Measurements from ENCODE around the gene KRTAP4-9. TPM values are rescaled to one million over a fixed set of nuclear protein-coding genes. Genes with fewer than 3 reads are reported as not detected.
"Not testable (repeated sequence)": the region's sequence is repeated elsewhere in the genome, so short reads cannot be mapped to it uniquely, and the experiment has no call there.

KRTAP4-9 gene
- total and polyA plus RNA-seq, 8 donors: not detected

DNA sequence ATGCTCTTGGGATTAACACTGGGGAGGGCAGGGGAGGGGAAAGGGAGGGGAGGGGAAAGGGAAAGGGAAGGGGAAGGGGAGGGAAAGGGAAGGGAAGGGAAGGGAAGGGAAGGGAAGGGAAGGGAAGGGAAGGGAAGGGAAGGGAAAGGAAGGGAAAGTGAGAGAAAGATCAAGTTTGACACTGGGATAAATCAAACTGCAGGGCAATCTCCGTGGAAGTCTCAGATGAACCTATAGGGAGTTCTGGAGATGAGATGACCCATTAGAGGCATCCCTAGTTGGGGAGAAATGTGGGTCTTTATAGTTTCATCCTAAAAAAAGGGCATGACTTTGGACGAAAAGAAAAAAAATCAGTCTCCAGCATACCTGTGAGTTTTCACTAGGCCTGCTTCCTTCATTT is 16.6 kb downstream of the KRTAP4-9 start:
- no peaks in the 10 kb centered on the region for H3K9me3 ChIP-seq
- no peaks in the 10 kb centered on the region for H3K4me1 ChIP-seq
- ATAC-seq (no peak), DNase-seq (no peak), FAIRE-seq (no peak)
- WGBS, 2 donors: 63 to 78% methylated on average over 2 of the region's 2 CpGs
- H3K36me3 ChIP-seq: no peaks in the 10 kb centered on the region
- intact Hi-C loops (cut with DNase I): no loop called here
- no peak overlapping the region for H3K4me3 ChIP-seq
- no peak overlapping the region for H3K27ac ChIP-seq
- peaks cover 0 to 6% (median 0%) of the 10 kb centered on the region in 4 donors for H3K27me3 ChIP-seq
- TF ChIP-seq, protein P1, sequence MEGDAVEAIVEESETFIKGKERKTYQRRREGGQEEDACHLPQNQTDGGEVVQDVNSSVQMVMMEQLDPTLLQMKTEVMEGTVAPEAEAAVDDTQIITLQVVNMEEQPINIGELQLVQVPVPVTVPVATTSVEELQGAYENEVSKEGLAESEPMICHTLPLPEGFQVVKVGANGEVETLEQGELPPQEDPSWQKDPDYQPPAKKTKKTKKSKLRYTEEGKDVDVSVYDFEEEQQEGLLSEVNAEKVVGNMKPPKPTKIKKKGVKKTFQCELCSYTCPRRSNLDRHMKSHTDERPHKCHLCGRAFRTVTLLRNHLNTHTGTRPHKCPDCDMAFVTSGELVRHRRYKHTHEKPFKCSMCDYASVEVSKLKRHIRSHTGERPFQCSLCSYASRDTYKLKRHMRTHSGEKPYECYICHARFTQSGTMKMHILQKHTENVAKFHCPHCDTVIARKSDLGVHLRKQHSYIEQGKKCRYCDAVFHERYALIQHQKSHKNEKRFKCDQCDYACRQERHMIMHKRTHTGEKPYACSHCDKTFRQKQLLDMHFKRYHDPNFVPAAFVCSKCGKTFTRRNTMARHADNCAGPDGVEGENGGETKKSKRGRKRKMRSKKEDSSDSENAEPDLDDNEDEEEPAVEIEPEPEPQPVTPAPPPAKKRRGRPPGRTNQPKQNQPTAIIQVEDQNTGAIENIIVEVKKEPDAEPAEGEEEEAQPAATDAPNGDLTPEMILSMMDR (IDR thresholded peaks at IDR 0.05): no peak

DNA sequence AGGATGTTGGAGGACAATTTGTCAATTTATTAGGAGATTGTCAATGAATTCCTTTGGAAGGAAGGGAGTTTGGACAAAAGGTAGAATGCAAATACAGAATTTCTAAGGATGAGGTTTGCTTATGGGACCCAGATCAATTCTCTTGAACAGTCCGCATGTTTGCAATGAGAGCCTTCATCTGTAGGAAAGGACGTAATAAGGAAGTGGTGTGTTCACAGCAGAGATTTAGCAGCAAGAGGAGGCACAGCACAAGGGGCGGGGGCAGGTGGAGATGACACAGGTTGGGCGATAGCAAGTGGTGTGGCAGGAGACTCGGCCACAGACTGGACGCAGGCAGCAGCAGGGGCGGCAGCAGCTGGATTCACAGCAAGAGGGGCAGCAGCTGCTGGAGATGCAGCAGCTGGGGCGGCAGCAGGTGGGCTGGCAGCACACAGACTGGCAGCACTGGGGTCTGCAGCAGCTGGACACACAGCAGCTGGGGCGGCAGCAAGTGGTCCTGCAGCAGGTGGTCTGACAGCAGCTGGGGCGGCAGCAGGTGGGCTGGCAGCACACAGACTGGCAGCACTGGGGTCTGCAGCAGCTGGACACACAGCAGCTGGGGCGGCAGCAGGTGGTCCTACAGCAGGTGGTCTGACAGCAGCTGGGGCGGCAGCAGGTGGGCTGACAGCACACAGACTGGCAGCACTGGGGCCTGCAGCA is 18.3 kb downstream of the KRTAP4-9 start:
- H3K9me3 ChIP-seq; FAIRE-seq; H3K4me1 ChIP-seq; intact Hi-C loops (cut with DNase I); H3K27ac ChIP-seq; H3K4me3 ChIP-seq; H3K36me3 ChIP-seq; H3K27me3 ChIP-seq; ATAC-seq: not testable (repeated sequence)
- DNase-seq: peak in 1 of 6 donors; percentile 20
- WGBS, 2 donors: 64 to 67% methylated on average over 6 to 12 of the region's 12 CpGs

DNA sequence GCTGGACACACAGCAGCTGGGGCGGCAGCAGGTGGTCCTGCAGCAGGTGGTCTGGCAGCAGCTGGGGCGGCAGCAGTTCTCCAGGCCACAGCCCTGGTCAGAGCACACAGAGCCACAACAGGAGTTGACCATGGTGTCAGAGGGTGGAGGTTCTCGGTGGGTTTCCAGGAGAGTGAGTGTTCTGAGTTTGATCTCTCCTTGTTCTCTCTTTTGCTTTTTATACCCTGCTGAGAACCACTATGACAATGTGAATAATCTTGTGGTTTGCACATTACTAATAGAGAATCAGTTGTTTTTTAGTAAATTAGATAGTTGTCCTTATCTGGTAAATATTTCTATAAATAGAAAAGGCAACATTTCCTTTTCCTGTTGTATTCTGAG is 18.8 kb downstream of the KRTAP4-9 start, which contains the start of gene KRTAP4-12:
Gene KRTAP4-12 (minus strand): TSS at position 192 of the 381 bp plus-strand sequence. CDS start 60 bp downstream, at position 132.
- DNase-seq; intact Hi-C loops (cut with DNase I); H3K27me3 ChIP-seq; H3K4me3 ChIP-seq; H3K36me3 ChIP-seq; FAIRE-seq; H3K27ac ChIP-seq; H3K4me1 ChIP-seq; ATAC-seq; H3K9me3 ChIP-seq: not testable (repeated sequence)
- 53 to 77% methylated on average over 3 of the region's 3 CpGs for whole genome bisulfite sequencing, 2 donors

DNA sequence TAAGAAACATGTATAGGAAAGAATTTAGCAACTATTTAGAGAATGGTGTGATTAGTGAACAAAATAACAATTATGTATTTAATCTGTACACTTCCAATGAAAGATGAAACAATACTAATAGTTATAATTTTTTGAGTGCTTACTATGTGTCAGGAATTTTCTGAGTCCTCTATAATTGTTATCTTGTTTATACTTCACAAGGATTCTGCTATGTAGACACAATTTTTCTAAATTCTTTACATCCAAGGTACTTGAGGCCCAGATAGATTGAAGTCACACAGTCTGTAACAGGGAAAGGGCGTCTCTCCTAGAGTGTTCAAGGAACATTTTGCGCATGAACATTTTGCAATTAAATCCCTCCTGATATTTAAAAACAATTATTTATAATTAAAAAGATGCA is 19.9 kb downstream of the KRTAP4-9 start:
- FAIRE-seq: no peak
- intact Hi-C loops (cut with DNase I): no loop called here
- Histone ChIP-seq H3K36me3 (no peaks in the 10 kb centered on the region), H3K9me3 (no peaks in the 10 kb centered on the region), H3K4me1 (no peaks in the 10 kb centered on the region), H3K4me3 (no peak overlapping the region), H3K27ac (no peak overlapping the region), H3K27me3 (peaks cover 0 to 7% (median 0%) of the 10 kb centered on the region in 4 donors)
- DNase-seq: no peak
- TF ChIP-seq, protein P1 (IDR thresholded peaks at IDR 0.05): no peak
- 70 to 78% methylated on average over 2 of the region's 2 CpGs for WGBS, 2 donors
- ATAC-seq: no peak

DNA sequence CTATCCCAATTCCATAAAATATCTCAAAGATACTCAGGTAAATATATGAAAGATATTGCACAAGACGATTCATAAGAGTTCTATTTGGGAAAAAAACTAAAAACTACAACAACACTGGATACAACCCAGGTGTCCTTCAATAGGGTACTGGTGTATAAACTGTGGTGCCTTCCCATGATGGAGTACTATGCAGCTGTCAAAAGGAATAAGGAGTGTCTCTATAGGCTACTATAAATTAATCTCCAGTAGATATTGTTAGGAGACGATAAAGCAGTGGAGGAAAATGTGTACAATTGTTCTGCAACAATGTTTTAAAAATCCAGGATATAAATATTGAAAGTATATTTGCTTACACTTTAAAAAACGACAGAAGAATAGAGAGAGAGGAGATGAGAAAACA is 21.2 kb downstream of the KRTAP4-9 start:
- H3K27ac ChIP-seq: no peak overlapping the region
- WGBS, 2 donors: 54 to 71% methylated on average over 3 of the region's 3 CpGs
- H3K4me3 ChIP-seq: no peak overlapping the region
- H3K9me3 ChIP-seq: no peaks in the 10 kb centered on the region
- intact Hi-C loops (cut with DNase I): no loop called here
- FAIRE-seq: no peak
- TF ChIP-seq, protein P1 (IDR thresholded peaks at IDR 0.05): no peak
- DNase-seq: no peak
- no peak for ATAC-seq
- peaks cover 0 to 7% (median 0%) of the 10 kb centered on the region in 4 donors for H3K27me3 ChIP-seq
- H3K4me1 ChIP-seq: no peaks in the 10 kb centered on the region
- no peaks in the 10 kb centered on the region for H3K36me3 ChIP-seq

DNA sequence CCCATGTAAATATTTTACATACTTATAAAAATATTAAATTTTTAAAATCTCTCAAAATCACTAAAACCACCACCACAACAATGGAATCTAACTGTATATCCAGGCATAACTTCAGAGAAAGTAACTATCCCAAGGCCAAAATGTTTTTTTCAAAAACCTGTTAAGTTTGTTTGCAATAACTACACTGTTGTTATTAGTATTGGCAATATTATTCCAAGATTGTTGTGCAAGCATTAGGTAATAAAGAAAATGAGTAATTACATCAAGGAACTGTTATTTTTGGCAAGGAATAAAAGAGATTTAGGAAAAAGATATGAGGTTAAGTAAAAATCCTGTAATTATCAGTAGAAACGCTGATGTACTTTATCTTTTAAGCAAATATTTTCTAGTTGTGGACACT is 22.2 kb downstream of the KRTAP4-9 start:
- WGBS, 2 donors: 7 to 14% methylated on average over 1 of the region's 1 CpG
- FAIRE-seq (no peak), ATAC-seq (no peak), DNase-seq (no peak)
- no peaks in the 10 kb centered on the region for H3K4me1 ChIP-seq
- intact Hi-C loops (cut with DNase I): no loop called here
- no peak overlapping the region for H3K4me3 ChIP-seq
- H3K9me3 ChIP-seq: no peaks in the 10 kb centered on the region
- TF ChIP-seq, protein P1 (IDR thresholded peaks at IDR 0.05): no peak
- no peak overlapping the region for H3K27ac ChIP-seq
- peaks cover 0 to 7% (median 2%) of the 10 kb centered on the region in 4 donors for H3K27me3 ChIP-seq
- no peaks in the 10 kb centered on the region for H3K36me3 ChIP-seq
